ENCODE measurements around the gene NECTIN1.

NECTIN1 gene

GRCh38 chr11:119776651-119777050 lies 47.7 kb upstream of the NECTIN1 start:
- Histone ChIP-seq H3K27me3 (ENCODE audit: control insufficient read depth, low read length) (no peaks in the 10 kb centered on the region), H3K4me3 (ENCODE audit: low read length) (no peak overlapping the region), H3K36me3 (ENCODE audit: control insufficient read depth, low read length) (no peaks in the 10 kb centered on the region), H3K9me2 (replicated peaks; ENCODE audit: control insufficient read depth, low read length) (no peaks in the 10 kb centered on the region), H3K9me3 (ENCODE audit: control insufficient read depth, insufficient read depth, low read length) (no peaks in the 10 kb centered on the region), H3F3A (ENCODE audit: control insufficient read depth, insufficient read depth) (no peaks in the 10 kb centered on the region), H3K79me2 (ENCODE audit: control insufficient read depth, low read length) (no peaks in the 10 kb centered on the region), H3K27ac (ENCODE audit: low read depth, low read length) (no peak overlapping the region), H3K4me2 (ENCODE audit: low read length) (no peak overlapping the region), H3K4me1 (ENCODE audit: control insufficient read depth, low read length) (no peaks in the 10 kb centered on the region), H4K20me1 (ENCODE audit: control insufficient read depth, insufficient read depth, low read depth, low read length) (no peaks in the 10 kb centered on the region; the same call in 1 of the 2 replicates)
- TF ChIP-seq CTCF (IDR thresholded peaks at IDR 0.05; ENCODE audit: low read depth, low read length, poor library complexity, severe bottlenecking) (no peak), EZH2phosphoT487 (IDR thresholded peaks at IDR 0.05; ENCODE audit: borderline replicate concordance, low read length) (no peak)

- Histone ChIP-seq H3K4me3 (ENCODE audit: low read length) (no peak overlapping the region), H3K36me3 (ENCODE audit: control insufficient read depth, low read length) (no peaks in the 10 kb centered on the region), H3K27me3 (ENCODE audit: control insufficient read depth, low read length) (no peaks in the 10 kb centered on the region), H3K4me1 (ENCODE audit: control insufficient read depth, low read length) (no peaks in the 10 kb centered on the region), H3K9me3 (ENCODE audit: control insufficient read depth, insufficient read depth, low read length) (no peaks in the 10 kb centered on the region), H3K27ac (ENCODE audit: low read depth, low read length) (no peak overlapping the region), H4K20me1 (ENCODE audit: control insufficient read depth, insufficient read depth, low read depth, low read length) (no peaks in the 10 kb centered on the region; the same call in 1 of the 2 replicates), H3K9me2 (replicated peaks; ENCODE audit: control insufficient read depth, low read length) (no peaks in the 10 kb centered on the region), H3F3A (ENCODE audit: control insufficient read depth, insufficient read depth) (no peaks in the 10 kb centered on the region), H3K79me2 (ENCODE audit: control insufficient read depth, low read length) (no peaks in the 10 kb centered on the region), H3K4me2 (ENCODE audit: low read length) (no peak overlapping the region)
- TF ChIP-seq EZH2phosphoT487 (IDR thresholded peaks at IDR 0.05; ENCODE audit: borderline replicate concordance, low read length) (no peak), CTCF (IDR thresholded peaks at IDR 0.05; ENCODE audit: low read depth, low read length, poor library complexity, severe bottlenecking) (no peak)
Observed at GRCh38 chr11:119776031-119776636, 47.1 kb upstream of the NECTIN1 start.

- Histone ChIP-seq H3K27ac (ENCODE audit: low read depth, low read length) (no peak overlapping the region), H4K20me1 (ENCODE audit: control insufficient read depth, insufficient read depth, low read depth, low read length) (no peaks in the 10 kb centered on the region; the same call in 1 of the 2 replicates), H3K9me2 (replicated peaks; ENCODE audit: control insufficient read depth, low read length) (no peaks in the 10 kb centered on the region), H3F3A (ENCODE audit: control insufficient read depth, insufficient read depth) (no peaks in the 10 kb centered on the region), H3K36me3 (ENCODE audit: control insufficient read depth, low read length) (no peaks in the 10 kb centered on the region), H3K4me1 (ENCODE audit: control insufficient read depth, low read length) (no peaks in the 10 kb centered on the region), H3K27me3 (ENCODE audit: control insufficient read depth, low read length) (peaks cover under 1% of the 10 kb centered on the region; the same call in 1 of the 2 replicates), H3K79me2 (ENCODE audit: control insufficient read depth, low read length) (no peaks in the 10 kb centered on the region), H3K4me2 (ENCODE audit: low read length) (no peak overlapping the region), H3K4me3 (ENCODE audit: low read length) (no peak overlapping the region), H3K9me3 (ENCODE audit: control insufficient read depth, insufficient read depth, low read length) (no peaks in the 10 kb centered on the region)
- no peak for TF ChIP-seq EZH2phosphoT487 (IDR thresholded peaks at IDR 0.05; ENCODE audit: borderline replicate concordance, low read length)
- no peak for TF ChIP-seq CTCF (IDR thresholded peaks at IDR 0.05; ENCODE audit: low read depth, low read length, poor library complexity, severe bottlenecking)
Observed at GRCh38 chr11:119774172-119774763, 45.3 kb upstream of the NECTIN1 start.

Measured in DOHH2 (cell line).